Caco-2 (cell line): Measurements from ENCODE around the gene UNC5B. TPM values are rescaled to one million over a fixed set of nuclear protein-coding genes. Genes with fewer than 3 reads are reported as not detected.

ENCODE experiments used
- BruUV-seq: library from RNA; stranded (reverse); fragments of 400-500 nt; replicated peaks from 2 replicates; lab custom pipeline; 2021; lab: Mats Ljungman, UMichigan
- CTCF ChIA-PET: fragments of 300-600 bp; sonication (Branson Sonifier 250); formaldehyde crosslinking; loops from one replicate; lab custom pipeline; 2022; ENCODE audit warnings: antibody characterized with exemption; lab: Charles Lee
- POLR2A ChIA-PET: fragments of 300-600 bp; sonication (Branson Sonifier 250); formaldehyde crosslinking; loops from one replicate; lab custom pipeline; 2022; ENCODE audit warnings: antibody characterized with exemption; lab: Charles Lee
- DNase-seq, 2 experiments: peaks; one replicate each; pipeline versions ENCODE4 v3.0.0 to v3.0.0-alpha.2; 2020 to 2022
- H3K27me3 ChIP-seq: replicated peaks from 2 replicates; pipeline ENCODE4 v1.6.0; 2011; ENCODE audit warnings: low read length; ENCODE audit not compliant: control insufficient read depth, insufficient read depth
- H3K36me3 ChIP-seq: 2 replicates; pipeline ENCODE4 v1.5.1; 2011; ENCODE audit warnings: low read length; ENCODE audit not compliant: control insufficient read depth, insufficient read depth
- H3K4me1 ChIP-seq: fragments of 250-450 bp; sonication (Bioruptor Pico); 2 replicates; pipeline ENCODE4 v1.5.1; 2020; ENCODE audit warnings: mild to moderate bottlenecking
- H3K4me3 ChIP-seq: 2 replicates; pipeline ENCODE4 v1.5.1; 2011; ENCODE audit warnings: low read depth, mild to moderate bottlenecking, control low read depth, low read length
- H3K9me3 ChIP-seq: fragments of 250-450 bp; sonication (Bioruptor Pico); 2 replicates; pipeline ENCODE4 v1.5.1; 2020; ENCODE audit warnings: mild to moderate bottlenecking, moderate library complexity
- H3K27ac Mint-ChIP-seq: one replicate; pipeline ENCODE4 v1.8.0; 2022; ENCODE audit warnings: mixed read lengths; ENCODE audit not compliant: unreplicated experiment
- H3K27me3 Mint-ChIP-seq: one replicate; pipeline ENCODE4 v1.8.0; 2022; ENCODE audit warnings: mixed read lengths; ENCODE audit not compliant: insufficient read depth, unreplicated experiment
- H3K36me3 Mint-ChIP-seq: one replicate; pipeline ENCODE4 v1.8.0; 2022; ENCODE audit warnings: mild to moderate bottlenecking, mixed read lengths; ENCODE audit not compliant: insufficient read depth, unreplicated experiment
- H3K4me1 Mint-ChIP-seq: one replicate; pipeline ENCODE4 v1.8.0; 2022; ENCODE audit warnings: low read depth, mixed read lengths; ENCODE audit not compliant: unreplicated experiment
- H3K4me3 Mint-ChIP-seq: one replicate; pipeline ENCODE4 v1.8.0; 2022; ENCODE audit warnings: mild to moderate bottlenecking, moderate library complexity, mixed read lengths; ENCODE audit not compliant: unreplicated experiment
- H3K9me3 Mint-ChIP-seq: one replicate; pipeline ENCODE4 v1.8.0; 2022; ENCODE audit warnings: mixed read lengths; ENCODE audit not compliant: unreplicated experiment
- intact Hi-C: fragments of 100-400 bp; cut with micrococcal nuclease; formaldehyde crosslinking; loops from one replicate; pipeline ENCODE4 v1.10.0; 2022; ENCODE audit not compliant: unreplicated experiment
- total RNA-seq: library from RNA; stranded (reverse); gene quantifications from 2 replicates; pipeline ENCODE4 v1.2.3, GENCODE V29; 2022
- TF ChIP-seq, protein P1 (sequence below), 2 experiments: fragments of 200-600 bp in 1 of 2; IDR thresholded peaks; 1 replicate in 1 of 2; 2 replicates in 1 of 2; pipeline versions ENCODE4 v1.5.1 to v1.8.0; 2011 to 2022; ENCODE audit warnings: antibody characterized with exemption in 1 of 2, control low read depth in 1 of 2, inconsistent platforms in 1 of 2, low read depth in 1 of 2, low read length in 1 of 2, mild to moderate bottlenecking in 1 of 2, moderate library complexity in 1 of 2; ENCODE audit not compliant: insufficient read depth in 1 of 2, severe bottlenecking in 1 of 2, unreplicated experiment in 1 of 2

UNC5B gene
- total RNA-seq, 1 experiment from 2014 or later = 22.4 TPM

DNA sequence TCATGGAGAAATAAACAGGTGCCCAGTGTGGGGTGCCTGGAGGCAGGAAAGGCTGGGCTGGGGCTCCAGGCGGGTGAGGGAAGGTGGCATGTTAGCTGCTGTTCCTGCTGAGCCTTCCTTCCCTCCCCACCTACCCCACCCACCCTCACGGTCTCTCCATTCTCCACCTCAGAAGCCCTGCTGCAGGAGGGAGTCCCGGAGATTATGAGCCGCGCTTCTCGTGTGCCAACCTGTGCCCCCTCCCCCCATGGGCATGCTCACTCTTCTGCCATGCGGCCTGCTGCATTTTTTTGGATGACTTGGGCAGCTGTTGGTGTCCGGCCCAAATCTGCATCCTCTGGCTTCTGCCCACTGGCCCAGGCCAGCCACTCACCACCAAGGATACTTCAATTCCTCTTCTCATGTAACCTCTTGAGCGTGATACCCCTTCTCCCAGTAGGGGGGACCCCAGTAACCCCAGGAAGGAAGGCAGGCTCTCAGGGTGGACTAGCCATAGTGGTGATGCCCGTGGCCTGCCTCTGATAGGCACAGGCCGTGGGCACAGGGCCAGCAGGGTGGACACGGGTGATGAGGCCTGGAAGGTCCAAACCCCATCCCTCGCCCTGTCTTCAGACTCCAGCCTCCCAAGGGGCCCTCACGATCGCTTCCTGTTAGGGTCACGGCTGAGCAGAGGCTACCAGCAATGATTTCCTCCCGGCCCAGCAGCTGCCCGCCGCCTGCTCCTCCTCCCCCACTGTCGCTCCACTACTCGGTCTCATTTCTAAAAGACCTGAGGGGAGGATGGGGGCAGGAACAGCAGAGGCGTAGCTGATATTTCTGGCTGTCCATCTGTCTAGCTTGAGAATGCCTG, 27.8 kb downstream of the UNC5B start:
- BruUV-seq = no TSS peak

DNA sequence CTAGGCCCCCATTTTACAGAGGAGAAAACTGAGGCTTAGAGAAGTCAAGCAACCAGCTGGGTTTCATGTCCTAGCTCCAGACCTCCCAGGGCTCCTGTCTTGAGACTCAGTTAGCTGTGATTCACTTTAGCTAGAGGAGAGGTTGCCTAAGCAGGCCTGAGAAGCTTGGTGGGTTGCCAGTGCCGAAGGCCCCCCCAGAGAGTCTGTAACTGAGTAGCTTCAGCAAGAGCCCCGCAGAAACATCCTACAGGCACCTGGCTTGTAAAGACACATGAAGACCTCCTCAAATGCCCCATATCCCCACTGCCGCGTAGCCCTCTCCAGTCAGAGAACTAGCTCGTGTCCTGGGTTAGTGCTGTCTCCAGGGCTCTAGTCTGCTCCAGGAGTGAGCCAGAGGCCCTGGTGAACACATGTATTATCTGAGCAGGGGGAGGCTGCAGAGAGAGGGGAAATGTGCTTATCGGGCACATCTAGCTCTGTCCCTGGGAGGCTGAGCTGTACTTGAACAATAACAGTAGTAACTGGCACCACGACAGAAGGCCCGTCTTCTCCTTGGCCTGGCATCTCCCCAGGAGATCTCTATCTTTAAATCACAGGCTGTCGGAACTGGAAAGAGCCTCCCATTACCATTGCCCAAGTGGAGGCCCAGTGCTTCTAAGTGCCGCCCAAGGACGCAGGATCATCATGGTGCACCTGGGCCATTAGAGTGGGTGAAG, 28.9 kb downstream of the UNC5B start:
- CTCF ChIA-PET = interaction anchor here (1.6 kb wide), 1 partner anchor 29 kb away, joined by 6 read pairs; no protein-coding TSS in a partner anchor
- no TSS peak for BruUV-seq

More for the DNA sequence above, 27.8 kb downstream of the UNC5B start:
- Mint-ChIP-seq H3K36me3 (no peaks in the 10 kb centered on the region), H3K27me3 (no peaks in the 10 kb centered on the region), H3K4me3 (no peak overlapping the region), H3K27ac (no peak overlapping the region), H3K4me1 (peaks cover 27% of the 10 kb centered on the region), H3K9me3 (no peaks in the 10 kb centered on the region)
- H3K27me3 ChIP-seq = no peaks in the 10 kb centered on the region
- H3K4me3 ChIP-seq = no peak overlapping the region
- ChIA-PET CTCF (no interaction called here), POLR2A (no interaction called here)
- TF ChIP-seq, protein P1, sequence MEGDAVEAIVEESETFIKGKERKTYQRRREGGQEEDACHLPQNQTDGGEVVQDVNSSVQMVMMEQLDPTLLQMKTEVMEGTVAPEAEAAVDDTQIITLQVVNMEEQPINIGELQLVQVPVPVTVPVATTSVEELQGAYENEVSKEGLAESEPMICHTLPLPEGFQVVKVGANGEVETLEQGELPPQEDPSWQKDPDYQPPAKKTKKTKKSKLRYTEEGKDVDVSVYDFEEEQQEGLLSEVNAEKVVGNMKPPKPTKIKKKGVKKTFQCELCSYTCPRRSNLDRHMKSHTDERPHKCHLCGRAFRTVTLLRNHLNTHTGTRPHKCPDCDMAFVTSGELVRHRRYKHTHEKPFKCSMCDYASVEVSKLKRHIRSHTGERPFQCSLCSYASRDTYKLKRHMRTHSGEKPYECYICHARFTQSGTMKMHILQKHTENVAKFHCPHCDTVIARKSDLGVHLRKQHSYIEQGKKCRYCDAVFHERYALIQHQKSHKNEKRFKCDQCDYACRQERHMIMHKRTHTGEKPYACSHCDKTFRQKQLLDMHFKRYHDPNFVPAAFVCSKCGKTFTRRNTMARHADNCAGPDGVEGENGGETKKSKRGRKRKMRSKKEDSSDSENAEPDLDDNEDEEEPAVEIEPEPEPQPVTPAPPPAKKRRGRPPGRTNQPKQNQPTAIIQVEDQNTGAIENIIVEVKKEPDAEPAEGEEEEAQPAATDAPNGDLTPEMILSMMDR (IDR thresholded peaks at IDR 0.05; ENCODE audit: insufficient read depth in 1 of 2, low read depth in 1 of 2, low read length in 1 of 2, severe bottlenecking in 1 of 2, unreplicated experiment in 1 of 2) = no peak
- no peaks in the 10 kb centered on the region for H3K9me3 ChIP-seq
- intact Hi-C loops = no loop called here
- peaks cover 40% of the 10 kb centered on the region for H3K4me1 ChIP-seq
- DNase-seq = no peak
- no peaks in the 10 kb centered on the region for H3K36me3 ChIP-seq

More for the DNA sequence above, 28.9 kb downstream of the UNC5B start:
- Histone ChIP-seq H3K27me3 (no peaks in the 10 kb centered on the region), H3K4me3 (no peak overlapping the region), H3K4me1 (peaks cover 40% of the 10 kb centered on the region), H3K9me3 (no peaks in the 10 kb centered on the region), H3K36me3 (no peaks in the 10 kb centered on the region)
- Mint-ChIP-seq H3K4me3 (no peak overlapping the region), H3K4me1 (peaks cover 29% of the 10 kb centered on the region), H3K27ac (no peak overlapping the region), H3K27me3 (no peaks in the 10 kb centered on the region), H3K9me3 (no peaks in the 10 kb centered on the region), H3K36me3 (no peaks in the 10 kb centered on the region)
- TF ChIP-seq, protein P1 (IDR thresholded peaks at IDR 0.05; ENCODE audit: insufficient read depth in 1 of 2, low read depth in 1 of 2, low read length in 1 of 2, severe bottlenecking in 1 of 2, unreplicated experiment in 1 of 2) = no peak
- DNase-seq = no peak
- intact Hi-C loops = no loop called here
- POLR2A ChIA-PET = interaction anchor here (0.5 kb wide), 1 partner anchor 1855 kb away, joined by 3 read pairs; the partner anchor contains the start of gene P4HA1
